NCI-H2081 treated with DMSO at 0.1 percent for 48 hours (cell line): ENCODE results near the gene RNF208.
A peak's percentile ranks its signal among the peaks of the same experiment; 100 is the strongest.
"Not testable (repeated sequence)": the region's sequence is repeated elsewhere in the genome, so short reads cannot be mapped to it uniquely, and the experiment has no call there.

Source experiments
- DNase-seq: peaks from one replicate; lab custom pipeline; 2025; lab: John Stamatoyannopoulos, UW

RNF208 gene

DNA sequence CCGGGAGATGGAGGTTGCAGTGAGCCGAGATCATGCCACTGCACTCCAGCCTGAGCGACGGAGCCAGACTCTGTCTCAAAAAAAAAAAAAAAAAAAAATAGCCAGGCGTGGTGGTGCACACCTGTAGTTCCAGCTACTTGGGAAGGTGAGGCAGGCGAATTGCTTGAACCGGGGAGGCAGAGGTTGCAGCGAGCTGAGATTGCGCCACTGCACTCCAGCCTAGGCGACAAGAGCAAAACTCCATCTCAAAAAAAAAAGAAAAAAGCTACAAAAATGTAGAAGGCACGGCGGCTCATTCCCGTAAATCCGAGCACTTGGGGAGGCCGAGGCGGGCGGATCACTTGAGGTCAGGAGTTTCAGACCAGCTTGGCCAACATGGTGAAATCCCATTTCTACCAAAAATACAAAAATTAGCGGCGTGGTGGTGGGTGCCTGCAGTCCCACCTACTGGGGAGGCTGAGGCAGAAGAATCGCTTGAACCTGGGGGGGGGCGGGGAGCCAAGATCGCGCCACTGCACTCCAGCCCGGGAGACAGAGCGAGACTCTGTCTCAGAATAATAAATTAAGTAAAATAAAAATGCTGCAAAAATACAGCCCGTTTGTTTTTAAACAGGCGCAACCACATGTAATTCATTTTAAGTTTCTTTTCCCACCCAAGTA, 17.6 kb upstream of the RNF208 start:
- not testable (repeated sequence) for DNase-seq

- DNase-seq = peak; percentile 20
Measured at GRCh38 chr9:137237759-137238726, 16.0 kb upstream of the RNF208 start.

- DNase-seq = no peak
Measured at GRCh38 chr9:137236936-137237421, 14.9 kb upstream of the RNF208 start.

- peak; percentile 34 for DNase-seq
Measured at GRCh38 chr9:137236238-137236935, 14.3 kb upstream of the RNF208 start.

DNA sequence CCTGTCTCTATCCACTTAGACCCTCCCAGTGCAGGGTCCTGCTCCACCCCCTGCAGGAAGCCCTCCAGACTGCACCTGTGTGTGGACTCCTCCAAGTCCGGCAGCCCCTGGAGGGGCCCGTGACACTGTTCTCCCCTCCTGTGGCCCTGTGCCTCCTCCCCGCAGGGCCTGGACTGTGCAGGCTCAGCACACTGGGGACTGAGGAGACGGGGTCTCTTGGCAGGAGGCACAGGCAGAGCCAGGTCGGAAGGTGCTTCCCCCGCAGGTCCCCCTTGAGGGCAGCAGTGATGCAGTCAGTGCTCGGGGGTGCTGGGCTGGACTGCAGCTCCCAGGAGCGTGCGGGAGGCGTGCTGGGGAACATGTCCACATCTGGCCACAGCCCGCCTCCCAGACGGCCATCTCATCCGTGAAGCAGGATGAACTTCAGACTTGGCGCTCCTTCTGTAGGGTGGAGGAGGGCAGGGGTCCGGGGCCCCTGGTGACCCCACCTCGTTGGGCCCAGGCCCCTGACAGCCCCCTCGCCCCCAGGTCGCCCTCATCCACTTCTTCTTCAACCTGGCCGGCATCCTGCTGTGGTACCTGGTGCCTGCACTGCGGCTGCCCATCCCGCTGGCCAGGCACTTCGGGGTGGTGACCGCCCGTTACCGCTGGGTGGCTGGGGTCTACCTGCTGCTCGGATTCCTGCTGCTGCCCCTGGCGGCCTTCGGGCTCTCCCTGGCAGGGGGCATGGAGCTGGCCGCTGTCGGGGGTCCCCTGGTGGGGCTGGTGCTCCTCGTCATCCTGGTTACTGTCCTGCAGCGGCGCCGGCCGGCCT, 13.6 kb upstream of the RNF208 start:
- no peak for DNase-seq

DNA sequence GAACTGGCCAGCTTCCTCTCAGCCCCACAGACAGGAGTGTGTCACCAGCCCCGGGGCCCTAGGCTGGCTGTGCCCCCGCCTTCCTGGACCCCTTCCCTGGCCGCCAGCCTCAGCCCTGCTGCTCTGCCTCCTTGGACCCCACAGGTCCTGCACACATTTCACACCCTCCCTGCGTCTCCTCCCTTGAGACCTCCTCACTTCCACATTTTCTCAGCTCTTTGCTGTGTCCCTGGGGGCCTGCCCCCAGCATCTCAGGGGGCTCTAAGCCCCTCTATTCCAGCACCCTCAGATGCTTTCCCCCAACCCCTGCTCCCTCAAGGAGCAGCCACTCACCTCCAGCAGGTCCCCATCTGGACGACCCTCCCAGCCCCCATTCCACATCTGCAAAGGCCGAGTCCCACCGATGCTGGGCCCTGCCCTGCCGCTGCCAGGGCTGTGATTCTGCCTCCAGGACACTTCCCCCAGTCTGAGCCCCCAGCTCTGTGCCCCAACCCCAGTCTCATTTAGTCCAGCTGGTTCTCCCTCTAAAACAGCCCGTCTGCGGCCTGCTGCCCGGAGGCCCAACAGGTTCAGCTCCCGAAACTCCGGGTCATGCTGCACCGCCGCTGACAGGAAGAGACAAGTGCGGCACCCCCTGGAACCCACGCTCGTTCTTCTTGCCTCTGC, 12.9 kb upstream of the RNF208 start:
- DNase-seq = no peak

DNA sequence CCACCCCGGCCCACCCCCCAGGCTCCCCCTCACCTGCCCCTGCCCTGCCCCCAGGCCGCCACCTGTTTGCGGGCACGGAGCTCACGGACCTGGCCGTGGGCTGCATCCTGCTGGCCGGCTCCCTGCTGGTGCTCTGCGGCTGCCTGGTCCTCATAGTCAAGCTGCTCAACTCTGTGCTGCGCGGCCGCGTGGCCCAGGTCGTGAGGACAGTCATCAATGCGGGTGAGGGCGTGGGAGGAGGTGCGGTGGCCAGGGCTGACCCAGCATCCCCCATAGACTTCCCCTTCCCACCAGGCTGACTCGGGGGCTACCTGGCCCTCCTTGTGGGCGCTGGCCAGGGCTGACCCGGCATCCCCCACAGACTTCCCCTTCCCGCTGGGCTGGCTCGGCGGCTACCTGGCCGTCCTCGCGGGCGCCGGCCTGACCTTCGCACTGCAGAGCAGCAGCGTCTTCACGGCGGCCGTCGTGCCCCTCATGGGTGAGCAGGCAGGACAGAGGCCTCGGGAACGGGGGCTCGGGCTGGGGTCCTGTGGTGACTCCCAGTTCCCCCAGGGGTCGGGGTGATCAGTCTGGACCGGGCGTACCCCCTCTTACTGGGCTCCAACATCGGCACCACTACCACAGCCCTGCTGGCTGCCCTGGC, 12.1 kb upstream of the RNF208 start:
- DNase-seq = no peak

DNA sequence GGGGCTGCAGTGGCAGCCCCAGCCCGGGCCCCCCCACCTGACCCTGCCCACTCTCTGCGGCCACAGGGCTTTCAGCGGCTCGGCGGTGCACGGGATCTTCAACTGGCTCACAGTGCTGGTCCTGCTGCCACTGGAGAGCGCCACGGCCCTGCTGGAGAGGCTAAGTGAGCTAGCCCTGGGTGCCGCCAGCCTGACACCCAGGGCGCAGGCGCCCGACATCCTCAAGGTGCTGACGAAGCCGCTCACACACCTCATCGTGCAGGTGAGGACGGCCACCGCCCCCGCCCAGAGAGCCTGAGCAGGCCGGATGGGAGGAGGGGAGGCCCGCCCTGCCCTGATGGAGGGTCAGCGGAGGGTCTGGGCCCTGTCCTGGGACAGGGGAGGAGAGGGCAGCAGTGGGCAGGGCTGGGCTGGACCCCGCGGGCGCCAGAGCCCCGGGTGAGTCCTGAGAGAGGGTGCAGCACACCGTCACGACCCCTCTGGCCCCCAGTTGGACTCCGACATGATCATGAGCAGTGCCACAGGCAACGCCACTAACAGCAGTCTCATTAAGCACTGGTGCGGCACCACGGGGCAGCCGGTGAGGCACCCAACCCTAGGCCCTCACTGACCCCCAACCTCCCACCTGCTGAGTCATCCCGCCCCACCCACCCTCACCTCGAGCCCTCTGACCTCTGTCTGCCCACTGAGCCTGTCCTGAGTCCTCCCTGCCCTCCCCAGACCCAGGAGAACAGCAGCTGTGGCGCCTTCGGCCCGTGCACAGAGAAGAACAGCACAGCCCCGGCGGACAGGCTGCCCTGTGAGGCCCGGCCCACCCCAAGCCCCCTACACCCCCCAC, 11.3 kb upstream of the RNF208 start:
- DNase-seq = no peak

- no peak for DNase-seq
Measured at GRCh38 chr9:137232510-137232909, 10.5 kb upstream of the RNF208 start.

GRCh38 chr9:137232101-137232500, 10.1 kb upstream of the RNF208 start:
- no peak for DNase-seq

DNA sequence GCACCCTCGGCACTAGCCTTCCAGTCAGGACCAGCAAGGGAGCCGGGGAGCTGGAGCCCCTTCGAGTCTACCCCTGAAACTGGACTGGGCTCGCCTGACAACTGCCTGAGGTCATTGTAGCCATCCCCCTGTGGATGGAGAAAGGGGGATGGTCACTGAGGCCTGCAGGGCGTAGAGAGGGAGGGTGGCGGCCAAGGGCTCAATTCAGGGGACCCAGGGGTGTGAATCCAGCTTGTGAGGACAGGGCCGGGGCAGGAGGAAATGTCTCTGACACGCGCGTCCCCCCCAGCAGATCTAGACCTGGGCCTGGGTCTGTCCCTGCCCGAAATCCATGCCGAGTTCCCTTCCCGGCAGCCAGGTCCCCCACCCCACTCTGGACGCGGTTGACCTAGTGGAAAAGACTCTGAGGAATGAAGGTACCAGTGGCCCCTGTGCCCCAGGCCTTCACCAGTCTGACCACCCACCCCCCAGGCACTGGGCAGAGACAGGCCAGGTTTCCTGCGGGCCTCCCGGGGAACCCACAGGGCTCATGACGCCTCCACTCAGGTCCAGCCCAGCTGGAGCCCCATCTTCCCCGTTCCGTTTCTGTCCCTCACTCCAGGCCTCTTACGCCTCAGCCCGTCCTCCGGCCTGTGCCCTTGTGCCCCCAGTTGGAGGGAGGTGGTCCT, 9.5 kb upstream of the RNF208 start:
- no peak for DNase-seq

- DNase-seq = no peak
Measured at GRCh38 chr9:137230705-137231371, 8.8 kb upstream of the RNF208 start, which contains the start of gene SLC34A3. SLC34A3 (plus strand) TSS chr9:137230901; CDS start chr9:137231703, 802 bp downstream.

DNA sequence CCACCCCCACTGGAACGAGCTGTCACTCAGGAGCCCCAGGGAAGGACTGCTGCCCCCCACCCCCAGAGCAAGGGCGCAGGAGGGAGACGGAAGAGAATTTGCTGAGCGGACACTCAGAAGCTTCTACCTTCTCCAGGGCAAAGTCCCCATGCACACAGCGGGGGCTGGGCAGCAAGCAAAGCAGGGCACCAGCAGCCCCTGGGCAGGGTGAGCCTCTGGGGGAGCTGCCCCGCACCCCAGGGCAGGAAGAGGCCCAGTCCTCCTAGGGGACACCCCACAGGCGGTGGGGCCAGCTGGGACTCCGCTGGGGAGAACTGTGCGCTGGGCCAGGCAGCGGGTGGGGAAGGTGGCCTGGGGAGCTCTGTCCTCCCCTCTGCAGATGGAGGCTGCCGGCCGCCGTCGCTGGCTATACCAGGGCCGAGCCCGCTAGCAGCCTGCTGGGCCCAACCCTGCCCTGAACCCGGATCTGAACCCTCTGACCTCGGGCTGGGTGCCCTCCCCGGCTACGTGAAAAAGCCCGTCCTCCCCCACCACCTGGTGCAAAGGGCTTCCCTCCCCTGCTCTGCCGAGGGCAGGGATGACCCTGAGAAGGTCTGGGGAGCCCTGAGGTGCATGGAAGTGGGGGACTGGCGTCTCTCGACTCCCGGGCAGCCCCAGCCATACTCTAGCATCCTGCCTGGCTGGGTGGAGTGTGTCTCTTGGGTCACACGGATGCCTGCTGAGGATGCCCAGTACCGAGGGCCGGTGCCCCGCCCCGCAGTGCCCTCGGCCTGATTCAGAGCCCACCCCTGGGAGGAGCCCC, 8.1 kb upstream of the RNF208 start:
- DNase-seq = no peak

- no peak for DNase-seq
Measured at GRCh38 chr9:137228968-137229896, 7.2 kb upstream of the RNF208 start.

GRCh38 chr9:137228506-137228967, 6.5 kb upstream of the RNF208 start:
- DNase-seq = no peak

DNA sequence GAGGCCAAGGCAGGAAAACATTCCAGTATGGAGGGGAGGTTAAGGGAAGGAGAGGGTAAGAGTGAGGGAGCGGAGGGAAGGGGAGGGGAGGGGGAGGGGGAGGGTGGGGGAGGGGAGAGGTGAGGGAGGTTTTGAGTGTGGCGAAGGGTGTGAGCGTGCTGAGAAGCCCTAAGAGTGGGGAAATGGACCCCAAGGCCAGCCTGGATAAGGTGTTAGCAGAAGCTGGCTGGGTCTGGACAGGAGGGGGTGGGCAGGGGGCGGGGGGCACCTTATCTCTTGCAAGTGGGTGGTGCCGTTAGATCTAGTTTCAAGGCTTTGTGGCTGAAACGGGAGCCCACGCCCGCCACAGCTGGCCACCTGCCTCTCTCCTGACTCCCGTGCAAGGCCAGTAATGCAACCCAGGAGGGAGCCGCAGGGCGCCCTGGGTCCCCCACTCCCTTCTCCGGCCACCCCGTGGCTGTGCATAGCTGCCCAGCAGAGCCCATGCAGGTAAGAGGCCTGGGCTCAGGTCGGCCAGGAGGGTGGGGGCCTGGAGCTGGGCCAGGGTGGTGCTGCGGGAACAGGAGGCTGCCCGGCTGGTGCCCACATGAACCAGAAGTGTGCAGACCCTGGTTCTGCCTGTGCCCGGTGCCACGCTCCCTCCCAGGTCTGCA, 5.9 kb upstream of the RNF208 start:
- no peak for DNase-seq
